GM18909 (cell line): Measurements from ENCODE around the gene TMC1.

Experiments used
- ATAC-seq: cut with Tn5 transposase; IDR thresholded peaks from one replicate; pipeline ENCODE4 v1.9.1; 2021; ENCODE audit warnings: mild to moderate bottlenecking; ENCODE audit not compliant: unreplicated experiment, poor library complexity

TMC1 gene

DNA sequence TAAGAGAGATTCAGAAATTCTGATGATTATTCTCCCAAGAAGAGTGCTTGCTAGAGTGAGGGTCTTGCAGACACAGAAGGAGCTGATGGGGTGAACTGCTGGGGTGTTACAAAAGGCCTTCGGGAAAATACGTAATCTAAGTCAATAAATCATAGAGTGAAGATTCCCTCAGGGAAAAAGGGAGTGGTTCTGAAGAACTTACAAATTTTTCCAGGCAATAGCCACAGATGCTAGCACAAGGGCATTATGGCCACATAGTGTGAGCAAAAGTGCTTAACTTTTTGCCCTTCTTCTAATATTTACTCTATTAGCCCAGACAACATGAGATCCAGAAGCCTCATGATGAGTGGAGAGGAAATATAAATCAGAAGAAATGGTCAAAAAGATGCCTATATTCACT is 137.3 kb downstream of the TMC1 start:
- ATAC-seq, result no peak

DNA sequence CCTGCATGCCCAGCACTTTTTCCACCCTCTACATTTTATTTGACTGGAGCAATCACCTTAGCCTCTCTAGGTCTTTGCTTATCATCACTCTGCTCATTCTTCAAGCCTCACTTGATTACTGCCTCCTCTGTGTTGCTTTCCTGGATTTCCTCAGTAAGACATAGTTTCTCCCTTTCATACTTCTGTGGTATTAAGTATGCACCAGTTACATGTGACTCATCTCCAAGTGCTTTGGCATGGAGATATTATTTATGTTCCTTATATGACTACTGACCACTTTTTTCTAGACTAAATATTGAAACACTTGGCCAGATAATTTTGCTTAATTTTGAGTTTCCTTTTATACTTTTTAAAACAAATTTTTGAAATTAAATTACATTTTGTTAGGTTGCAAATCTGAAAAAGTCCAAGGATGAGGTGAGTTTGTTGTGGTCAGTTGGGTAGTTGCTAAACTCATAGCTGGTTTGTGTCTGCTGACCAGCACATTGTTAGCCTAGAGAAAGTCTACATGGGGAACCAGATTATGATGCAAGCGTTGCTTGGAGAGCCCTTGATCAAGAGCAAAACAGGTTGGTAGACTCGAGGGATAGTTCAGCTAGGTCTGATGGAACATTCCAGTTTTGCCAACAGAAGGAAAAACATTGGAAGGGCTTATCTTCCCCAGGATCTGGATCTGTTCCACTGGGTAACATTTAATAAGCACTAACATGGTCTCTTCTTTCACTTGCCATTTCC is 140.2 kb downstream of the TMC1 start:
- no peak for ATAC-seq

DNA sequence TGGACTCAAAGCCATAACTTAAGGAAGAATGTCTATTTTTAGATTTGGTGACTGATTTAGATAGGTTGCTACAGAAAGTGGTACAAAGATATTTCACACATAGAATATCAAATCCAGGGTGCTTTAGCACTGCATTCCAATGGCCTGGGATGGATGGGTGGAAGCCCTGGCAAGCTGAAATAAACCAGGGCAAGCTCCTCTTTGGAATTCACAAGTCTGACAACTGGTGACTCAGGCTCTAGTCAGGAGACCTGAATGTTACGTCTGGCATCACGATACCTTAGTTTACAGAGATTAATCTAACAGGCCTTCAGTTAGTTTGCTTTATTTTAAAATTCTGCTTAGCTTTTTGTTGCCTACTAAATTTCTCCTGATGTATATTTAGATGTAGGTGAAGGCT is 144.0 kb downstream of the TMC1 start:
- ATAC-seq, result no peak

DNA sequence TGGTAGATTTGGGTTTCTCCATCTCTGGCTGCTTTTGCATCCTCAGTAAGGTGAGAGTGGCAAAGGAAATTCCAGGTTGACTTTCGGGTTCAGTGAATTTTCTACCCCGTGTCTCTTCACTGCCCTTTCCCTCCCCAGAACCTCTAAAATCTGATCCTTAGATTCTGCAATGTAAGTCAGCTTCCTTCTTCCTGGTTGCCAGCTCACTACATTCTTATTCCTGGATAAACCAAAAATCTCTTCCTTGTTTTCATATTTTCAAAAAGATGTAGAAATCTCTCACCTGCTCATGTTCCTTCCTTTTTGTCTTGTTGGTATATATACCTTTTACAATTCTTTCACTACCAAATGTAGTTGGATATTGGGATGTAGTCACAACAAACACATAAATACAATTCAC is 145.8 kb downstream of the TMC1 start:
- ATAC-seq, result no peak

DNA sequence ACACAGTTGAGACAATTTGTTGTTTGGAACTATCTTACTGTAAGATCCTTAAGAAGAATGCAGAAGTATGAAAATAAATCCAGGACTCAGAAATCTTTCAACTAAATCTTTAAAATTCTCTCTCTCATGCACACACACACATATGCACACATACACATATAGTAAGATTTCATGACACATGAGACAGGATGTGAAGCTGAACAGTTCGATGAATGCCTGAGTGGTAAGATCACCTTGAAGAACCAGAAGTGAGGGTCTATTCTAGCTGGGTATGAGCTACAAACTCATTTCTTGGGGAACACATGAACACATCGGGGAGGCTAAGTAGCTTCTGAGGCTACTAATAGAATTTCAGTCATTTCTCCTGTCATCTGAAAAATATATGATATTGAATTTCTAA is 153.6 kb downstream of the TMC1 start:
- no peak for ATAC-seq

DNA sequence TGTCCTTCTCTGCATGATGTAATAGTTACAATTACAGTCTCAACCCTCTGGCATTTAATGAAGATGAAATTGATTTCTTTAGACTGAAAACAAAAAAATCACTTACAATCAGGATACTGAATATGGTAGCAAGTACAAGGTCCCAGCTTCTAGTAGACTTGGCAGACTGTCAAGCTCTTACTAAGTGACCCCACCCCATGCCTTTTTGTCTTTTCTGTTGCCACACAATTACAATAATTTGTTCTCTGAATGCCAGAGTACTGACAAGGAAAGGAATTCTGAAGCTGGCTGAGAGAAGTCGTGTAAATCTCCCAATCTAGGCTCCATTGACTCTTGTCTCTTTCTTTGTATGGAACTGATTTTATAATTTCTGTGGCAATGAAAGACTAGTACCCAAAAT is 154.2 kb downstream of the TMC1 start:
- ATAC-seq, result no peak

DNA sequence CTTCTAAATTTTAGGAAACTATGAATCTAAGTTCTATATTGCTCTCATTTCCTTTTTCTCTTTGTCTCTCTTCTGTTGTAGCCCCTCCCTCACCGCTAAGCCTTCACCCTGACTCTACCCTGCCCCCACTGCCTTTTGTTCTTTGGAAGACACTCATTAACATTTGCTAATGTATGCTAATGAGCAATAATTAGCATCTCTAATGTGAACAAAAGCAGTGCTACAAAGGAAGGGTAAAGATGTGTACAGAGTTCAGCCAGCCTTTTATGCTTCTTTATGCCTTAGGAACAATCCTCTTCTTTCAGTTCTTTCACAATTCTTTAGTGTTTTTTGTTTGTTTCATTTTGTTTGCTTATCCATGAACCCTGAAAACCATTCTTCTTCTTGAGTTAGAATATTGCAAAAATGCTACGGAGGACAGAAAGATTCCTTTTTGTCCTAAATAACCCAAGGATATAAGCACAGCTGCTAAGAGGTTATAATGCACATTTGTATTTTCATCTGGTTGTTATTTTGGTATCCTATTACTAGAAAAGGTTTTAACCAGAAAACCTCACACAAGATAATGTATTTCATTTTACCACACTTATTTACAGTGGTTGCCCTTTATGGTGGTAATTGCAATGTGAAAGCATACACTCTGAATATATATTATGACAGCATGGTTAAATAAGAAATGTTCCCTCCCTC is 159.3 kb downstream of the TMC1 start:
- ATAC-seq, result no peak

DNA sequence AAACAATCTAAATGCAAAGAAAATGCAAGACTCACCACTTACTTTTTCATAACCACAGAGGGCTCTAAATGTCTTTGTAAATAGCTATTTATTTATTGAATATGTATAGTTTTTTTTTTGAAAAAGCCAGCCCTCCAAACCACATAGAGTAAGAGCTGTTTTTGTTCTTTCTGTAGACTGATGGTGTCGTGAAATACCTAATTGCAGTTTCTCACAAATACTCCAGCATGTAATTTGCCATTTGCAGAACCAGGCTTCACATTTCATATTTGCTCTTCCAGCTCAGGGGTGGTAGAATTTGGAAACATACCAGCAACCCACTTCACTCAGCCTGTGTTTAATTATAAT is 159.8 kb downstream of the TMC1 start:
- no peak for ATAC-seq

DNA sequence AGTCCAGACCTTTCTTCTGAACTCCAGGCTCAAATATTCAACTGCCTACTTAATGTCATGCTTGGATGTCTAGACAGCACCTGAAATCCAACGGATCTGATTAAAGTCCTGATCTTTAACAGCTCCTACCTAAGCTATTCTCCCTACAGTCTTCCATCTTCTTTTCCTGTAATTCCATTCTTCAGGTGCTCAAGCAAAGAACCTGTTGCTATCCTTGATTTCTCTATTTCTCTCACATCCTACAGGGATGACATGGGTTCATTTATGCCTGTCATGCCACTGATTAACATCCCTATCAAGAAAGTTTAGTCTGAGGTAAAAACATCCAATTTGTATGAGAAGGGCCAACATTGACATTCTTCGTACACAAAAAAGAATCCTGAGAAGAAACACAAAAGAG is 163.2 kb downstream of the TMC1 start:
- no peak for ATAC-seq

DNA sequence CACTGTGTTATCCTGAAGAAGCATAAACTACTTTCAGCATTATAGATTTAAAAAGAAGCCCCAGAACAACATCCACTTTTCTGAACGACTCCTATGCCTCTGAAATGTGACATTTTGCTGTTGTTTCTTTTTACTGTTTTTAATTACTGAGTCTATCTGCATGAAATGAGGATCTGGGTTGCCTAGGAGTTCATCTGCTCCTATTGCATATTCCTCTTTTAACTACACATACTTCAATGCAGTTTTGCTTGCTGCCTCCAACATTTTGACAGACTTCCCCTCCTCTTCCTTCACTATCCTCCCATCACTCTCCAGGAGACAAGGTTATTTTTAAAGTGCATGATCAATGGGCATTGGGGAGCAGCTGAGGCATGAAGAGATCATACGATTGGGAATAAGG is 164.5 kb downstream of the TMC1 start:
- no peak for ATAC-seq

DNA sequence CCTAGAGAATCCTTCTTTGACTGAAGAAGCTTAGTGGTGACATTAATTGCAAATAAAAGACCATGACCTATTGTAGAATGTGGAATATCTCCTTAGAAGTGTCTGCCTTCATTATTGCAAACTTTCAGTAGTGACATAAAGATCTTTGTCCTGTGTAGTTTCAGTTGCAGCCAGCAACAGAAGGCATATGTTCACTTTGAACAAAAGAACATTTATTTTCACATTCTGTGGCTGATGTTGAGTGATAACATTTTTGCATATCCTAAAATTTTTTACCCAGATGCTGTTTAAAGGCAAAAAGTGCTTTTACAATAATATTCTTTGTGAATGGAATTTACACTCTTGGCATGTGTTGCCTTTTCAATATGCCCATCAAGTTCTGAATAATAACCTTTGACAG is 165.9 kb downstream of the TMC1 start:
- no peak for ATAC-seq

DNA sequence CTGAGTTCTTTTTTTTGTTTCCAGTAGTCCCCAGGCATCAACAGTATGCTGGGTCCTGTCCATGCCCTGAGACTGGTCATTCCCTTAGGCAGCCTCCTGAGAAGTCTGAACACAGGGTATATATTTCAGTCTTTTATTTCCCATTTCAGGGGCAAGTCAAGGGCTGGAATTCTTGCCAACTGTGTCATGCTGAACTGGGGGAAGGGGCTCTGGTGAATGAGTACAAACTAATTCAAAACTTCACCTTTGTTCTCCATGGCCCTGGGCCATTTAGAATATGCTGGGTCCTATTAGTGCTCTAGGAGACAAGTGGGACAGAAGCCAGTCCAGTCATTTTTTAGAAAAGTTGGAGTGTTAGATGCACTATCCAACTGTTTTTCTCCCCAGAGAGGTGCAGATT is 170.3 kb downstream of the TMC1 start:
- ATAC-seq, result no peak

DNA sequence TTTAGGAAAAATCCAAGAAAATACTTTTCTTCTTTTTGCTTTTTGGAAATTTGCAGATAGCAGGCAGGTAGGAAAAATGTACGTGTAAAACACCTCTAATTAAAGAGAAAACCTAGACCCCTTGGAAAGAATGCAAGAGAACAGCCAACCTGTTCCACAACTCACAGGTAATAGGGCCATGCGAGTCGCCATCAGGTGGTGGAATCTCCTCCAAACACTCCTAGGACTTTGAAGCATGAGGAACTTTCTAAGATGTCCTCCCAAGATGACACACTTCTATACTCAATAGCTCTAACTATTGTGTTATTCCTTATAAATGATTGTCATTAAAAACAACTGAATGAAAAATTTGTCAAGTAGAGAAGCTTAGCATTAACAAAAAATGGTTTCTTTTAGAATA is 174.0 kb downstream of the TMC1 start:
- no peak for ATAC-seq

DNA sequence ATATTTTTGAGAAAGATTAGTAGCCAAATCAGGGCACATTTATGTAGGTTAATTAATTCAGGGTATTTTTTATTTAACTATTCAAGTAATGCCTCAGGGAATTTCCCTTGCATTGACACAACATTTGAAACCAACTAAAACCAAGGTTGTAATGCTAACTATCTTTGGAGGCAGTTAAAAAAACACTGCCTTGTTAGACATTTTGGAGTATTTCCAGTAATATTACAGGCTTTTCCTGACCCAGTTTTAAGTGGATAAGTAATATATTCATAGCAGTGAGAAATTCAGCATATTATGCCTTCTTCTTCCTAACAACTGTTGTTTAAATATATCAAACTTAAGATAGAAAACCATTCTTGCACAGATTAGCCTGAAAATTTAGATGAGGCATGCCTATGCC is 175.1 kb downstream of the TMC1 start:
- no peak for ATAC-seq

DNA sequence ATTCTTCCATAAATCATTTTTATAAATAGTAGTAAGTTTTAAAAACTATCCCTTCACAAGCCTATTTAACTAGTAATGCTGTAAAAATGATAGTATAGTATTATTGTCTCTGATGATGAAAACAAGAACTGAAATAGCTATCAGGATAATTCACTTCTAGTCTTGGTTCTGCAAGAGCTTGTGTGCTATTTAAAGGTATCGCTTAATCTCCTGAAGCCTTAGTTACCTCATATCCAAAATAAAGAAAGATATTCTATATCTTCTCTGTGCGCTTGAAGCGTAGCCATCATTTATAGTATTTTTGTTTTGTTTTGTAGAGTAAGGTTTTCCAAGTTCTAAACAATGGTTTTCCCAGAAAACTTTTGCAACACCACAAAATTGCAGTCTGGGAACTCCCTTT is 180.1 kb downstream of the TMC1 start:
- no peak for ATAC-seq

DNA sequence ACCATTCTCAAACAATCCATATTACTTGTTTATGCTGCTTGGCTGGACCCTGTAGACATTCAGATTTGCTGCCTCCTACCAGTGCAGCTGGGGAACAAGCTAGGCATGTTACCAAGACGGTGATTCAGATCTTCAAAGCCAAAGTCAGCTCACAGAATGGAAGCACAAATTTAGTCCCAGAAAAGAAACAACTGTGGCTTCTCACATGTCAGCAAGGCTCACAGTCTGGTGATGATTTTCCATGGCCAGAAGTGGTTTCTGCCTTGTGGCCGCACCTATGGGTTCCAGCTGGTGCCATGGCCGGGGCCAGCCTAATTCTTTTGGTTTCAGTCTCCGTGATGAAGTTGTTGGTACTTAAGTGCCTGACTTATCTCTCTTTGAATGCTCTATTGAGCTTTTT is 182.2 kb downstream of the TMC1 start:
- no peak for ATAC-seq

DNA sequence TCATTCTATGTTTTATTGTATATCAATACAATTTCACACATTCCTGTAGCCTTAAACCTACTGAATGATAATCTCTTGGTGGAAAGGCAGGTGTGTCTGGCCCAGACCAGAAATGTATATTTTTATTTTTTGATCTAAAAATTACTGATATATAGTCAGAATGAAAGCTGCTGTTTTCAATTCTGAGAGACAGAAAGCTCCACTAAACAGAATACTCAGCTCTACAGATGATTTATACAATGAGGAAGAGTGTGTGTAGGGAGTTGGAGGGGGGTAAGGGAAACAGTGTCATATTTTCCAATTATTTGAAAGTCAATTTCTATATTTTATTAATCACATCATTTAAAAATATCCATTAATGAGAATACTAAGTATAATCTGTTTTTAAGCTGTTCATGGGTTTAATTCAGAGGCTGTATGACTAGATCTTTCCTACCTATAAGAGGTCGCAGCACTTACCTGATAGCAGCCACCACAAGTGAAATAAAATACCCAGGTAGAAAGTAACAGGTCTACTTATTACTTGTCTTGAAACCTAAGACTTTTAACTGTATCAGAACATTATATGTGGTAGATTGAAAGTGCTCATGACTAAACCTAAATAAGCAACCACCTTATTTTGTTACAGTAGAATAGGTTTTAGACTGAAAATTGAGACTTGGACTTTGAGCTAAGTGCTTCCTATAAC is 183.4 kb downstream of the TMC1 start:
- no peak for ATAC-seq

DNA sequence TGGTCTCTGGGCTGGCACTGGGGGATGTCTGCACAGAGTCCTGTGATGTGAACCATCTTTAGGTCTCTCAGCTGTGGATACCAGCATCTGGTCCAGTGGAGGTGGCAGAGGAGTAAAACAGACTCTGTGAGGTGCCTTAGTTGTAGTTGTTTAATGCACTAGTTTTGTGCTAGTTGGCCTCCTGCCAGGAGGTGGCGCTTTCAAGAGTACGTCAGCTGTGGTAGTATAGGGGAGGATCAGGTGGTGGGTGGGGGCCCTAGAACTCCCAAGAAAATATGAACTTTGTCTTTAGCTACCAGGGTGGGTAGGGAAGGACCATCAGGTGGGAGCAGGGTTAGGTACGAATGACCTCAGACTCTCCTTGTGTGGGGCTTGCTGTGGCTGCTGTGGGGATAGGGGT is 197.1 kb downstream of the TMC1 start:
- ATAC-seq, result no peak

DNA sequence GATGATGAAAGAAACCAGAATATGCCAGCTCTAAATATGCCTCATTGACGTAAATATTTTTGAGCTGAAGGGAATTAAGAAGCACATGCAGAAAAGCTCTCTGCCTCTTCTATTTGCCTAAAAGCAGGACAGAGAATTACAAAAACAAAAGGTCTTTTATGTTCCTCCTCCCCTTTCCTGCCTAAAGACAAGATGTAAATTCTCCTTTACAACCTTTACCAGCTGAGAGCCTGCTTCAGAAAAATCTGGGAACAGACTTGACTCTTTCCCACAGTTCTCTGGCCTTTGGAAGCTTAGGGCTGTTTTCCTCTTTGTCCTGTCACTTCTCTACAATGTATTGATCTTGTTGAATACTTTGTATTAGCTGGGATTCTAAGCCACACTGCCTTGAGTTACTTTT is 199.7 kb downstream of the TMC1 start:
- no peak for ATAC-seq

DNA sequence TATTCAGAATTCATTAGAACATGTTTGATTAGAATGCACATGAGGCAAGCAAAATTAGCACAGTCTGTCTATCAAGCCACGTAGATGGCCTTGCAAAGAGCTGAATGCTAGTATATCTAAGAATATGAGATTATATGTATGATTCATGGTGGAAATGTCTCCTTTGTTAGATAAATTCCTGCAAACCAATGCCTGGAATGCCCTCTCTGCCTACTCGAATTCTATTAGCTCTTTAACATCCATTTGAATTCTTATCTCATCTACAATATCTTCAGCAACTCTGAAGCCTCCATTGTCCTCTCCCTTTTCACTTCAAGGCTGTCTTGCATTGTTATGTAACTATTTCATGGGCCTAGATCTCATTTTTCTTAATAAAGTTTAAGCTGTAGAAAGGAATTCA is 205.5 kb downstream of the TMC1 start:
- no peak for ATAC-seq

DNA sequence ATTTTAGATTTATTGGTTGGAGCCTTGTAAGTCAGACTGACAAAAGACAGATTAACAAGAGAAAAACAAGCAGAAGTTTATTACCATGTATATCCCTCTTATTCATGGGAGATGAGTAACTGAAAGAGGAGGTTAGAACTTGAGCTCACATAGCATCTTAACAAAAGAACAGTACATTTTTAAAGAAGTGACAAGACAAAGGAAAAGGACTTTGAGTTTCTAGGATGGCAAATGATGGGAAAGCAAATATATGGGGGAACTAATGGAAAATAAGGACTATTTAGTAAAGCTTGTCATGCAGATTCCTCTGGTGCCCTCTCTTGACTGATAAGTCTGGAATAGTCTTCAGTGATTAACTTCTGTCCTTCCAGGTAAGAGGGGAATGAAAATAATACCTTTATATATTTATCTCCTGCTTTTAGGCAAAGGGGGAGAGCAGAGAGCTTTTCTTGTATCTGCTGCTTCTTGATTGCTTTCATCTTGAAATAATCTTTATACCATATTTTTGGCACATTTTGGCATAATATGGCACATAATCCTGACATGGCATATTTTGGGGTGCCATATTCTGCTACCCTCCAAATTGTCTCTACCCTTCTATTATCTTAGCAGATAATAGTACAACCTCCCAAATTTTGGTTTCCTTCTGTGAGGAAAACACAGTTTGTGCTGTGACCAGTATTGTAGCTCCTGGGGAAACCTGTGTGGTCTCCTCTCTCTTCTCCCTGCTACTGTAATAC is 206.8 kb downstream of the TMC1 start:
- ATAC-seq, result no peak
